A549 (cell line): ENCODE results near the gene BNIP3. TPM values are rescaled to one million over a fixed set of nuclear protein-coding genes. Genes with fewer than 3 reads are reported as not detected.

Source experiments
- ATAC-seq, 2 experiments: fragments of 200-7000 bp in 1 of 2; fragments of >200 bp in 1 of 2; cut with Nextera tagmentation in 1 of 2; cut with Tn5 transposase in 1 of 2; 3 replicates each; pipeline versions ENCODE4 v1.8.0 to v1.9.1; 2018 to 2020; ENCODE audit warnings: mild to moderate bottlenecking in 1 of 2, moderate library complexity in 1 of 2
- CTCF ChIA-PET: fragments of 300-600 bp; sonication (Branson Sonifier 250); formaldehyde crosslinking; extraction: SDS; loops from one replicate; lab custom pipeline; 2021; ENCODE audit warnings: antibody characterized with exemption, inconsistent platforms; lab: Yijun Ruan, JAX
- POLR2A ChIA-PET: fragments of 350-600 bp; formaldehyde crosslinking; extraction: SDS; loops from one replicate; lab custom pipeline; 2021; ENCODE audit warnings: antibody characterized with exemption, inconsistent platforms; lab: Yijun Ruan, JAX
- DNase-seq, 2 experiments: peaks; one replicate each; pipeline versions ENCODE4 v3.0.0 to v3.0.0-alpha.2; 2011 to 2016; ENCODE audit warnings: low read depth in 1 of 2, low spot score in 1 of 2
- FAIRE-seq: peaks from 2 replicates; lab custom pipeline; 2011; peaks lifted over from hg19 to GRCh38; lab: Jason Lieb, UNC
- H3K27ac ChIP-seq, 2 experiments: fragments of >200 bp; sonication (Bioruptor Twin); formaldehyde crosslinking; 3 replicates each; pipeline ENCODE4 v1.5.1; 2016 to 2017
- H3K4me1 ChIP-seq: fragments of >200 bp; sonication (Bioruptor Twin); formaldehyde crosslinking; 3 replicates; pipeline ENCODE4 v1.6.1; 2016
- H3K4me2 ChIP-seq: fragments of >200 bp; sonication (Bioruptor Twin); formaldehyde crosslinking; 3 replicates; pipeline ENCODE4 v1.6.1; 2016
- H3K4me3 ChIP-seq: fragments of >200 bp; sonication (Bioruptor Twin); formaldehyde crosslinking; 3 replicates; pipeline ENCODE4 v1.5.1; 2016
- H3K9me3 ChIP-seq: fragments of >200 bp; sonication (Bioruptor Twin); formaldehyde crosslinking; 3 replicates; pipeline ENCODE4 v1.6.1; 2016
- BCL3 ChIP-seq: fragments of >200 bp; sonication (Bioruptor Twin); formaldehyde crosslinking; IDR thresholded peaks from 3 replicates; pipeline ENCODE4 v1.6.1; 2016
- BHLHE40 ChIP-seq: IDR thresholded peaks from 2 replicates; pipeline ENCODE4 v1.6.1; 2012; ENCODE audit warnings: low read depth, low read length, inconsistent platforms
- CBX8 ChIP-seq: fragments of 200-600 bp; sonication (generic); IDR thresholded peaks from 2 replicates; pipeline ENCODE4 v1.6.1; 2016
- CHD4 ChIP-seq: fragments of 200-600 bp; sonication (generic); IDR thresholded peaks from 2 replicates; pipeline ENCODE4 v1.6.1; 2016; ENCODE audit warnings: antibody characterized with exemption, mild to moderate bottlenecking, borderline replicate concordance
- CTCF ChIP-seq: fragments of >200 bp; sonication (Bioruptor Twin); formaldehyde crosslinking; IDR thresholded peaks from 3 replicates; pipeline ENCODE4 v1.5.1; 2016
- EHMT2 ChIP-seq: fragments of 200-600 bp; sonication (generic); IDR thresholded peaks from 2 replicates; pipeline ENCODE4 v1.6.1; 2016; ENCODE audit warnings: antibody characterized with exemption, low read depth, mild to moderate bottlenecking, moderate library complexity
- EP300 ChIP-seq, 2 experiments: fragments of >200 bp; sonication (Bioruptor Twin); formaldehyde crosslinking; IDR thresholded peaks; 2 replicates in 1 of 2; 3 replicates in 1 of 2; pipeline ENCODE4 v1.6.1; 2016 to 2017
- FOSB ChIP-seq: fragments of 250-450 bp; sonication (Bioruptor Pico); IDR thresholded peaks from 2 replicates; pipeline ENCODE4 v1.5.0; 2020; ENCODE audit warnings: mild to moderate bottlenecking, moderate library complexity
- HEYL ChIP-seq: fragments of 250-450 bp; sonication (Bioruptor Pico); IDR thresholded peaks from 2 replicates; pipeline ENCODE4 v1.8.0; 2021; ENCODE audit warnings: mild to moderate bottlenecking, moderate library complexity
- HMGXB4 ChIP-seq: fragments of 250-450 bp; sonication (Bioruptor Pico); IDR thresholded peaks from 2 replicates; pipeline ENCODE4 v1.5.0; 2021; ENCODE audit warnings: mild to moderate bottlenecking, moderate library complexity, borderline replicate concordance
- HOXB5 ChIP-seq: fragments of 250-450 bp; sonication (Bioruptor Pico); IDR thresholded peaks from 2 replicates; pipeline ENCODE4 v1.5.0; 2020; ENCODE audit warnings: mild to moderate bottlenecking, moderate library complexity
- JUNB ChIP-seq: fragments of >200 bp; sonication (Bioruptor Twin); formaldehyde crosslinking; IDR thresholded peaks from 2 replicates; pipeline ENCODE4 v1.6.1; 2016
- KDM5A ChIP-seq: fragments of 200-600 bp; sonication (generic); IDR thresholded peaks from 2 replicates; pipeline ENCODE4 v1.6.1; 2016; ENCODE audit warnings: antibody characterized with exemption, mild to moderate bottlenecking
- MAX ChIP-seq: IDR thresholded peaks from 2 replicates; pipeline ENCODE4 v1.6.1; 2012
- MYC ChIP-seq: IDR thresholded peaks from 2 replicates; pipeline ENCODE4 v1.6.1; 2012; ENCODE audit warnings: mild to moderate bottlenecking, inconsistent platforms, low read length, improper control_type of control experiment, borderline replicate concordance
- NFE2L2 ChIP-seq: fragments of 150-350 bp; conservative IDR thresholded peaks from 2 replicates; pipeline ENCODE4 v1.6.1; 2014; ENCODE audit warnings: low read length
- NR3C1 ChIP-seq: fragments of >200 bp; sonication (Bioruptor Twin); formaldehyde crosslinking; IDR thresholded peaks from 3 replicates; pipeline ENCODE4 v1.6.1; 2017
- PBX3 ChIP-seq: IDR thresholded peaks from 2 replicates; pipeline ENCODE4 v1.6.1; 2012
- POLR2AphosphoS2 ChIP-seq: conservative IDR thresholded peaks from 2 replicates; pipeline ENCODE4 v1.6.1; 2012; ENCODE audit warnings: low read length, improper control_type of control experiment, inconsistent platforms
- RARB ChIP-seq: fragments of 250-450 bp; sonication (Bioruptor Pico); IDR thresholded peaks from 2 replicates; pipeline ENCODE4 v1.8.0; 2021; ENCODE audit warnings: mild to moderate bottlenecking, moderate library complexity
- RCOR1 ChIP-seq: fragments of 150-350 bp; IDR thresholded peaks from 2 replicates; pipeline ENCODE4 v1.6.1; 2014; ENCODE audit warnings: antibody characterized with exemption, low read length, low read depth
- REST ChIP-seq: fragments of 200-600 bp; sonication (generic); IDR thresholded peaks from 2 replicates; pipeline ENCODE4 v1.6.1; 2016; ENCODE audit warnings: antibody characterized with exemption, mild to moderate bottlenecking, moderate library complexity
- RNF2 ChIP-seq: fragments of 200-600 bp; sonication (generic); IDR thresholded peaks from 2 replicates; pipeline ENCODE4 v1.6.1; 2016; ENCODE audit warnings: low read depth, mild to moderate bottlenecking, antibody characterized with exemption, moderate library complexity, borderline replicate concordance
- SMC3 ChIP-seq: fragments of >200 bp; sonication (Bioruptor Twin); formaldehyde crosslinking; IDR thresholded peaks from 3 replicates; pipeline ENCODE4 v1.6.1; 2018; ENCODE audit warnings: inconsistent platforms
- SREBF2 ChIP-seq: fragments of 450-650 bp; IDR thresholded peaks from 2 replicates; pipeline ENCODE4 v1.6.1; 2014; ENCODE audit warnings: mild to moderate bottlenecking, moderate library complexity
- ZFP36 ChIP-seq: fragments of 450-650 bp; IDR thresholded peaks from 2 replicates; pipeline ENCODE4 v1.6.1; 2014; ENCODE audit warnings: borderline replicate concordance; ENCODE audit not compliant: partially characterized antibody
- ZSCAN20 ChIP-seq: fragments of 250-450 bp; sonication (Bioruptor Pico); IDR thresholded peaks from 2 replicates; pipeline ENCODE4 v1.8.0; 2022; ENCODE audit warnings: mild to moderate bottlenecking, moderate library complexity
- WGBS: methylation state at CpG from one replicate; pipeline ENCODE4 v1.1.6; 2017; ENCODE audit errors: missing lambda C conversion rate; 5-methylcytosine and 5-hydroxymethylcytosine counted together
- polyA plus RNA-seq, 4 experiments: library from polyadenylated mRNA; depleted of rRNA in 3 of 4; stranded (reverse); fragments of >200 nt; fragmentation: RNase III in 1 of 4; extraction: RNeasy Plus Mini Kit Qiagen cat#74134 plus additional on column Dnase treatment in 1 of 4; gene quantifications; 2 replicates in 3 of 4; 3 replicates in 1 of 4; pipeline ENCODE4 v1.2.3, GENCODE V29; 2011 to 2017

The BNIP3 gene
- polyA plus RNA-seq, 2 of the 4 experiments (the other 2 are of a cell fraction) = 46.9 to 51.2 TPM

GRCh38 chr10:131977323-131978096 is 4.2 kb downstream of the BNIP3 start:
- Histone ChIP-seq H3K4me2 (no peak overlapping the region), H3K9me3 (no peaks in the 10 kb centered on the region), H3K27ac (no peak overlapping the region), H3K4me3 (no peak overlapping the region), H3K4me1 (peaks cover 17% of the 10 kb centered on the region)
- DNase-seq (no peak), ATAC-seq (no peak), FAIRE-seq (no peak)
- 87% methylated on average over 13 of the region's 13 CpGs for WGBS
- TF ChIP-seq ZFP36 (no peak), FOSB (CRISPR knock-in tag) (no peak), MAX (no peak), CBX8 (no peak), MYC (no peak), RNF2 (no peak), JUNB (no peak), BHLHE40 (no peak), RARB (no peak), REST (no peak), SREBF2 (no peak), POLR2AphosphoS2 (no peak), CHD4 (no peak), BCL3 (no peak), RCOR1 (no peak), PBX3 (no peak)
- CTCF ChIA-PET = no interaction called here
- POLR2A ChIA-PET = no interaction called here

- Histone ChIP-seq H3K4me2 (no peak overlapping the region), H3K27ac (no peak overlapping the region), H3K4me1 (peaks cover 15% of the 10 kb centered on the region), H3K4me3 (no peak overlapping the region), H3K9me3 (no peaks in the 10 kb centered on the region)
- ChIA-PET POLR2A (no interaction called here), CTCF (interaction anchor here (0.6 to 2.5 kb wide), 3 partner anchors 47 to 167 kb away, joined by 3 to 13 read pairs (median 4); no protein-coding TSS in a partner anchor)
- no peak for DNase-seq
- 92% methylated on average over 10 of the region's 10 CpGs for WGBS
- TF ChIP-seq EHMT2 (no peak), JUNB (no peak), HOXB5 (CRISPR knock-in tag) (no peak), HMGXB4 (CRISPR knock-in tag) (no peak), KDM5A (no peak), NFE2L2 (no peak), EP300 (IDR thresholded peaks at IDR 0.05) (no peak), SMC3 (no peak), NR3C1 (no peak), ZSCAN20 (CRISPR knock-in tag) (no peak), CTCF (no peak), HEYL (CRISPR knock-in tag) (no peak)
- ATAC-seq = no peak
- FAIRE-seq = no peak
Measured at GRCh38 chr10:131975796-131976195, 5.9 kb downstream of the BNIP3 start.
